Measurements from ENCODE around the gene ACYP2.

- TF ChIP-seq CTCF (IDR thresholded peaks at IDR 0.05) (no peak), POLR2A (IDR thresholded peaks at IDR 0.05) (no peak)
These were observed 209.7 kb downstream of the ACYP2 start for GRCh38 chr2:54325148-54325547.

All from right lobe of liver (tissue), 4 donors.